Kidney epithelial cell (primary cell): ENCODE data around the gene OR1B1. TPM values are rescaled to one million over a fixed set of nuclear protein-coding genes. Genes with fewer than 3 reads are reported as not detected.

ENCODE experiments used
- DNase-seq: peaks from one replicate; pipeline ENCODE4 v3.0.0-alpha.2; 2010; ENCODE audit warnings: low read depth
- H3K27me3 ChIP-seq: 2 replicates; pipeline ENCODE4 v1.6.0; 2011; ENCODE audit warnings: low read length; ENCODE audit not compliant: control insufficient read depth, insufficient read depth
- H3K36me3 ChIP-seq: 2 replicates; pipeline ENCODE4 v1.5.1; 2011; ENCODE audit warnings: low read length; ENCODE audit not compliant: control insufficient read depth, insufficient read depth
- H3K4me3 ChIP-seq: 2 replicates; pipeline ENCODE4 v1.5.1; 2011; ENCODE audit warnings: low read depth, mild to moderate bottlenecking, control low read depth, low read length
- CTCF ChIP-seq: IDR thresholded peaks from 2 replicates; pipeline ENCODE4 v1.5.1; 2011; ENCODE audit warnings: mild to moderate bottlenecking, moderate library complexity, low read length, control low read depth, inconsistent platforms; ENCODE audit not compliant: insufficient read depth, poor library complexity, severe bottlenecking
- total RNA-seq: library from RNA; depleted of rRNA; stranded (reverse); fragments of >200 nt; gene quantifications from 2 replicates; pipeline ENCODE4 v1.2.3, GENCODE V29; 2015

The OR1B1 gene
- total RNA-seq, 1 donor from 2014 or later: not detected

- H3K36me3 ChIP-seq: no peaks in the 10 kb centered on the region
- no peaks in the 10 kb centered on the region for H3K27me3 ChIP-seq
- DNase-seq: peak; percentile 9
- H3K4me3 ChIP-seq: no peak overlapping the region
- TF ChIP-seq CTCF: no peak
These were observed 77.1 kb downstream of the OR1B1 start for GRCh38 chr9:122580360-122580759.

GRCh38 chr9:122579874-122580273, 77.6 kb downstream of the OR1B1 start:
- Histone ChIP-seq H3K4me3 (no peak overlapping the region), H3K27me3 (no peaks in the 10 kb centered on the region), H3K36me3 (no peaks in the 10 kb centered on the region)
- no peak for TF ChIP-seq CTCF
- no peak for DNase-seq

Other genes with a start within 250 kb of the OR1B1 start
- not detected in 2 replicates for gene OR1J1, start 179.7 kb downstream of the OR1B1 start, total RNA-seq
- gene OR1J2, start 146.8 kb downstream of the OR1B1 start, total RNA-seq: not detected in 2 replicates
- gene OR1J4, start 138.5 kb downstream of the OR1B1 start, total RNA-seq: not detected in 2 replicates
- not detected in 2 replicates for gene OR1N1, start 130.3 kb downstream of the OR1B1 start, total RNA-seq
- gene OR1N2, start 104.5 kb downstream of the OR1B1 start, total RNA-seq: not detected in 2 replicates
- 0.67 TPM in 1 of 2 replicates, not detected in the other for gene OR1L8, start 74.2 kb downstream of the OR1B1 start, total RNA-seq
- not detected in 2 replicates for gene OR1Q1, start 42.9 kb downstream of the OR1B1 start, total RNA-seq
- gene OR1L1, start 4.1 kb upstream of the OR1B1 start, total RNA-seq: not detected in 2 replicates
- not detected in 2 replicates for gene OR1L3, start 17.5 kb upstream of the OR1B1 start, total RNA-seq
- not detected in 2 replicates for gene OR1L4, start 66.4 kb upstream of the OR1B1 start, total RNA-seq
- not detected in 2 replicates for gene OR1L6, start 84.7 kb upstream of the OR1B1 start, total RNA-seq
- not detected in 2 replicates for gene OR5C1, start 131.3 kb upstream of the OR1B1 start, total RNA-seq
- gene OR1K1, start 142.5 kb upstream of the OR1B1 start, total RNA-seq: not detected in 2 replicates
- gene PDCL, start 171.0 kb upstream of the OR1B1 start, total RNA-seq: 18.3 and 21.3 TPM in 2 replicates
- 58.7 and 64.0 TPM in 2 replicates for gene RC3H2, start 247.7 kb upstream of the OR1B1 start, total RNA-seq